H1 (cell line): ENCODE data around the gene MDH1. TPM values are rescaled to one million over a fixed set of nuclear protein-coding genes. Genes with fewer than 3 reads are reported as not detected.

Source experiments
- CBX5 ChIP-seq: fragments of 300-800, 300-1000 bp; sonication (generic); IDR thresholded peaks from 2 replicates; pipeline ENCODE4 v1.7.1; 2016; ENCODE audit warnings: antibody characterized with exemption, low read length, low read depth
- EP300 ChIP-seq, 2 experiments: IDR thresholded peaks; 1 replicate in 1 of 2; 2 replicates in 1 of 2; pipeline ENCODE4 v1.6.1; 2011 to 2012; ENCODE audit warnings: low read depth in 2 of 2, low read length in 2 of 2, mild to moderate bottlenecking in 2 of 2, borderline replicate concordance in 1 of 2, inconsistent platforms in 1 of 2, moderate library complexity in 1 of 2
- HDAC6 ChIP-seq: IDR thresholded peaks from one replicate; pipeline ENCODE4 v1.7.1; 2012; ENCODE audit warnings: low read depth, mild to moderate bottlenecking, inconsistent platforms, low read length, moderate library complexity
- SUZ12 ChIP-seq: fragments of 200-600 bp; sonication (generic); IDR thresholded peaks from 2 replicates; pipeline ENCODE4 v1.6.1; 2012; ENCODE audit warnings: mild to moderate bottlenecking, inconsistent platforms, low read length, moderate library complexity, mixed read lengths
- TAF7 ChIP-seq: optimal IDR thresholded peaks from 2 replicates; pipeline ENCODE3; 2011; ENCODE audit warnings: low read depth, mild to moderate bottlenecking, inconsistent platforms, low read length, moderate library complexity, borderline replicate concordance
- polyA plus RNA-seq, 7 experiments: library from polyadenylated mRNA; depleted of rRNA in 3 of 7; stranded (reverse) in 5 of 7; unstranded in 2 of 7; fragments of >200 nt in 5 of 7; fragments of 200-250 nt in 2 of 7; gene quantifications; 1 replicate in 5 of 7; 2 replicates in 1 of 7; 4 replicates in 1 of 7; pipeline versions ENCODE4 v1.2.1 to v1.2.3, GENCODE V29; 2011 to 2013; ENCODE audit warnings: missing spikeins in 2 of 7, mixed read lengths in 2 of 7
- total RNA-seq: library from RNA; stranded (reverse); fragmentation: NEBNext Ultra II Directional; extraction: Animal tissue kit (Norgen Biotek cat#: 25700); gene quantifications from 2 replicates; pipeline ENCODE4 v1.2.1, GENCODE V29; 2021
- TF ChIP-seq, protein P1 (sequence below): IDR thresholded peaks from 2 replicates; pipeline ENCODE4 v1.6.1; 2011; ENCODE audit warnings: low read depth, mild to moderate bottlenecking, low read length; ENCODE audit not compliant: insufficient read depth

Gene MDH1
- total and polyA plus RNA-seq, 2 of the 8 experiments (the other 6 are each of a cell fraction or from before 2014, with no cell fraction given): 353 to 376 TPM

DNA sequence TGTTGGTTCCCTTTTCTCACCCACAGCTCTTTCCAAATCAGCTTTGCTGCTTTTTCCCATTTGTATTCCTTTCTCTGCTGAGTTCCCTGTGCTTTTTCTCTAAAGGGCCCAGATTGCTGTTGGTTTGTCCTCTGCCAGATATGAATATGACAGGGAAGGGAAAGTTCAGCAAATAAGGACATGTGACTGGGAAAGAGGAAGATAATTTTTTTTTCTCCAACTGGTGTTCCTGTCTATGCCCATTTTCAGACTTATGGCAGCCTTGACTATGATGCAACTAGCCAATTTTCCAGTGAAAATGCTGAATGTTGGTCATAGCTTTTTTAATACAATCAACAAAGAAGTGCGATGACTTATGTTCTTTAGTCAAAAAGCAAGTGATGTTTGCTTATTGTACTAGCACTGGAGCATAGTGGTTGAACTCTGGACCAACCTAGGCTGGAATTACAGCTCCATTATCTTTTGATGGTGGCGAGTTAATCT, 7.7 kb downstream of the MDH1 start (continued):
- TF ChIP-seq, protein P1, sequence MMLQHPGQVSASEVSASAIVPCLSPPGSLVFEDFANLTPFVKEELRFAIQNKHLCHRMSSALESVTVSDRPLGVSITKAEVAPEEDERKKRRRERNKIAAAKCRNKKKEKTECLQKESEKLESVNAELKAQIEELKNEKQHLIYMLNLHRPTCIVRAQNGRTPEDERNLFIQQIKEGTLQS: no peak
- TF ChIP-seq CBX5 (no peak), TAF7 (no peak), EP300 (IDR thresholded peaks at IDR 0.05; ENCODE audit: borderline replicate concordance in 1 of 2, low read depth in 2 of 2, low read length in 2 of 2) (no peak), SUZ12 (no peak), HDAC6 (no peak)
